ENCODE data around the gene RCE1.

RCE1 gene

DNA sequence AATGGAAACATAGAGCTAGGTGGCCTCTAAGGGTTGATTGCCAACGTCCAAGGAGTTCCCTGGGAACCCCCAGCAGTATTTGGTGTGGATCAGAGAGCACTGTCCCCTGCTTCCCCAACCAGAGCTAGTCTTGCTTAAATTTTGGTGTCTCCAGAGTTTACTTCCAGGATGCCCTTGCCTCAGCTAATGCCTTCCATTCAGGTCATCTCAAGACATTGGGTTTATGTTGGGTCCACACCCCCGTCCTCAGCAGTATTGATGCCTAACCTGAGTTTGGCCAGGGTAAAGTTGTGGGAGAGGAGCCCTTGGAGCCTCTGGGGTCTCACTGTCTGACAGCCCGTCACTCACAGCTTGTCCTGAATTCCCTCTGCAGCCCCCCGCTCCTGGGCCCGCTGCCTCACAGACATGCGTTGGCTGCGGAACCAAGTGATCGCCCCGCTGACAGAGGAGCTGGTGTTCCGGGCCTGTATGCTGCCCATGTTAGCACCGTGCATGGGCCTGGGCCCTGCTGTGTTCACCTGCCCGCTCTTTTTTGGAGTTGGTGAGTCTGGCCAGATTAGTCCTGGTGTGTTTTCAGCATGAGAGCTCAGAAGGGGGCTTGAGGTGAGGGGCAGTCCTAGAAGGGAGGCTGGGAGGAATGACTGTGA lies 1.4 kb downstream of the RCE1 start:
- DNase-seq (ENCODE audit: low read depth) = no peak

DNA sequence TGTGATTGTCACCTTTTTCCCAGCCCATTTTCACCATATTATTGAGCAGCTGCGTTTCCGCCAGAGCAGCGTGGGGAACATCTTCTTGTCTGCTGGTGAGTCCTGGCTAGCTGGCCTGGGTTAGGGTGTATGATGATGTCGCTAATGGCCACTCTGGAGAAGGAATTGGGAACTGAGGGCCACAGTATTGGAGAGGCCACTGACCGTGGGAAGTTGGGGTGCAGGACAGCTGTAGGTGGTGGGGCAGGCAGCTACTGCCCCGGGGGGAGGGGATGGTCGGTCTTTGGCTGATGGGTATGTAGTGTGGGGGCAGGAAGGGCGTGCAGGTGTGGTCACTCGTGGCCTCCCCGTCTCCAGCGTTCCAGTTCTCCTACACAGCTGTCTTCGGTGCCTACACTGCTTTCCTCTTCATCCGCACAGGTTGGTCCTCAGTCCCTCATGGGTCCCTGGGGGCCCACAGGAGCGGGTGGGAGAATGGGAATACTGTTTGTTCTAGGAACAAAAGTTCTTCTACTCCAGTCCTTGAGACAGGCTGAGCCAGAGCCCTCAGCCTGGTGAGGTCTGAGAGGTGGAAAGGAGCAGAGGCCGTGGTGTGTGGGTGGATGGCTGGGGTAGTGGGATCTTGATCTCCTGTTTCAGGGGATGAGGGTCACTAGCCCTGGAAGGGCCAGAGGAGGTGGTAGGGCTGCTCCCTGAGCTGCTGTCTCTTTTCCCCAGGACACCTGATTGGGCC lies 2.1 kb downstream of the RCE1 start:
- no peak for DNase-seq (ENCODE audit: low read depth)

DNA sequence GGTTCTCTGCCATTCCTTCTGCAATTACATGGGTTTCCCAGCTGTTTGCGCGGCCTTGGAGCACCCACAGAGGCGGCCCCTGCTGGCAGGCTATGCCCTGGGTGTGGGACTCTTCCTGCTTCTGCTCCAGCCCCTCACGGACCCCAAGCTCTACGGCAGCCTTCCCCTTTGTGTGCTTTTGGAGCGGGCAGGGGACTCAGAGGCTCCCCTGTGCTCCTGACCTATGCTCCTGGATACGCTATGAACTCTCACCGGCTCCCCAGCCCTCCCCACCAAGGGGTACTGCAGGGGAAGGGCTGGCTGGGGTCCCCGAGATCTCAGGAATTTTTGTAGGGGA lies 2.6 kb downstream of the RCE1 start:
- DNase-seq (ENCODE audit: low read depth) = no peak

DNA sequence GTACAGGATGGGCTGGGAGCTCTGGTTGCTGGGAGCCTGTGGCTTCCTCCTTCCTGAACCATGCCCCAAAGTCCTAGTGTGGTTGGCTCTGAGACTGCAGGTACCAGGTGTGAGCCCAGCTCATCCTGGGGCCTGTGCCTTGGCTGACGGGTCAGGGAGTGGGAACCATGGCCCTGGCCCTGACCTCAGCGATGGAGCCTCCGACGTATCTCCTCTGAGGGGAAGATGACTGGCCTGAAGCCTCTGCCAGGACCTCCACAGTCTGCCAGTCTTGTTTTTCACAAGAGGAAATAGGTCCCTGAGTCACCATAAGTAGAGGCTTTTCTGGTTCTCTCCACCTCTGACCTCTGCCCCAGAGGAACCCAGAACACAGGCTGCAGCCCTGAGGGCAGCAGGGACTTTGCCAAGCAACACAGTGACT lies 3.4 kb downstream of the RCE1 start:
- DNase-seq (ENCODE audit: low read depth) = no peak

DNA sequence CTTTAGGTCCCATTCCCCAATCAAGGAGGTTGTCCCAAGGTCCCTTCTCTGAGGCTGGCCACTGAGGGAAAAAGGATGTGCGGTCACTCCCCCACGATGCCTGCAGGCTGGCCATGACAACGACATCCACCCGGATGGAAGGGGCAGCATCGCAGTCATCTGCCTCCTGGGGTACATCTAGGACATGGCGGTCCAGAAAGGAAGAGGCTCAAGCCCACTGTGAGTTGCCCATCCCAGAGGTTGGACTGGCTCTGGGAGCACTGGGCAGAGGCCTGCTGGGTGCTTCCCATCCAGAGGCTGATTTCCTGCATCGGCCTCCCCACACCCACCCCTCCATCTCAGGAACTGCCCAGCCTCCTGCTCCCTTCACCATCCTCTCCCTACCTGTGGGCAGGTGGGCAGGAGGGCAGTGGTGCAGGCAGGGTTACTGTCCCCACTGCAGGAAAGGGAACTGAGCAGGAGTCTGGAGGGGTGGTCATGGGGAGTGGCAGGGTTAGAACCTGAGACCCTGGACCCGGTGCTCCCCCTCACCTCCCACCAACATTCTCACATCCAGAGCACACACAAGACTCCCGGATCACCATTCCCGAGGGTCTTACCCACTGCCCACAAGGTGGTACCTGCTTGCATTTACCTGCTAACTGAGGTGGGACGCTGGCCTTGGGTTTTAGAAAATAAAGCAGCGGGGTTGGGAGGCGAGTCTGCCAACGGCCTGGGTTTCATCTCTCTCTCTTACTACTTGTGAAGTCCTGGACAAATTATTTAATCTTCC lies 4.4 kb downstream of the RCE1 start:
- DNase-seq (ENCODE audit: low read depth) = no peak

DNA sequence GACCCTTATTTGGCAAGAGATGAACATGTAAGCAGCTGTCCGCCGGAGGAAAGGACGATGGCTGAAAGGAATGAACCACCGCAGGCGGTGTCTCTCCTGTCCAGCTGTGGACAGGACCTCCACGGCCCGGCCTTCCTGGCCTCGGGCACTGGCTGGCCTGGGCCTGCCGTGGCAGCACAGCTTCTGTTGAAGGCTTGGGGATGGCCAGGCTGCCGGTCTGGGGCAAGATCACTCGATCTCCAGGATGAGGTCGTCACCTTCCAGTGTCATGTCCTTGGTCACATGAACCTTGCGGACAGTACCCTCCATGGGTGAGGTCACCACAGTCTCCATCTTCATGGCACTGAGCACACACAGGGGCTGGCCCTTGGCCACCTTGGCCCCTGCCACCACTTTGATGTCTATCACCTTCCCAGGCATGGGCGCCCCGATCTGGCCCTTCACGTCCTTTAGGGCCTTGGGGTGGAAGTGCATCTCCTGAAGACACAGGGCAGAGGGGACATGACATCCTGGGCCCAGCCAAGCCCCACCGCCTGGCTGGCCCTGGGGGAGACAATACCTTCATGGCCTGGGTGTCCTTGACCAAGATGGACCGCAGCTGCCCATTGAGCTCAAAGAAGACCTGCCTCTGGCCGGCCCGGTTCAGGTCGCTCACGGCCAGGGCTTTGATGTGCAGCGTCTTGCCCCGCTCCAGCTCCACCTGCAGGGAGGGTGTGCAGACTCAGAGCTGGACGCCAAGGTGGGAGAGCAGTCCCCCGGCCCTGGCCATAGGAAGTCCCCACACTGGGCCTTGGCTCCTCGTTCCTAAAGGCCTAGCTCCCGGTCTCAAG lies 5.6 kb downstream of the RCE1 start:
- DNase-seq (ENCODE audit: low read depth) = no peak

DNA sequence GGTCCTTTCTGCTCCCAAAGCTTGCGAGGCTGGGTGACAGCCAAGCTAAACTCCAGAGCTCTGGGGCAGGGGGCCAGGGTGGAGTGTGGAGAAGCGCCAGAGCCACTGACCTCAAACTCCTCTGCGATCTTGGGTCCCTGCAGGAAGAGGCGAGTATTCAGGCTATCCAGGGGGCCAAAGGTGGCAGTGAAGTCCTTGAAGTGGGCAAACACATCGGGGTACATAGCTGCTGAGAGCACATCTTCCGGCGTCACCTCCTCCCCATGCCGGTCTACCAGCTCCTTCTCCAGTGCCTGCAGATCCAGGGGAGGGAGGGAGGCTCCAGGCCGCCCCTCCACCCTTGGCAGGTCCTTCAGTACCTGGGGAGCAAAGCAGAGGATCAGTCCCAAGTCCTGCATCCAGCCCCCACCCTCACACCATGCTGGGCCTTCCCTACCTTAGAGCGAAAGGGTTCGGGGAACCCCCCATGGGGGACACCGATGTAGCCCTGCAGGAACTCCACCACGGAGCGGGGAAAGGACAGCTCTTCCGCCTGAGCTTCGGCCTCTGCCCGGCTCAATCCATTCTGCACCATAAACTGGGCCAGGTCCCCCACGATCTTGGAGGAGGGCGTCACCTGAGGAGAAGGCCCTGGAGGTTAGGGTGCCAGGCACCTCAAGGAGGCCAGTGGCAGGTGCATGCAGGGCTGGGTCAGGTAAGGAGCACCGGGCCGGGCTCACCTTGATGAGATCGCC lies 6.4 kb downstream of the RCE1 start:
- no peak for DNase-seq (ENCODE audit: low read depth)

DNA sequence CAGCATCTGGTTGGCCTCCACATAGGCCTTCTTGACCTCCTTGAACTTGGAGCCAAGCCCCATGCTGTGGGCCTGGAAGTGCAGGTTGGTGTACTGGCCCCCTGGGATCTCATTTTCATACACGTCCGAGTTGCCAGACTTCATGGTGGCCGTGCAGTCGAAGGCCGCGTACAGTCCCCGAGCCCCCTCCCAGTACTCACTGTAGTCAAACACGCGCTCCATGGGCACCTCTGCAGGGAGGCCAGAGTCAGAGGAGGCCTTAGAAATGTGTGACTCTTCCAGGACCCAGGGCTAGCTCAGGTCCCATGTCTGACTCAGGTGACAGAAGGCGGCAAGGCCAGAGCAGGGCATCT lies 7.0 kb downstream of the RCE1 start:
- no peak for DNase-seq (ENCODE audit: low read depth)

DNA sequence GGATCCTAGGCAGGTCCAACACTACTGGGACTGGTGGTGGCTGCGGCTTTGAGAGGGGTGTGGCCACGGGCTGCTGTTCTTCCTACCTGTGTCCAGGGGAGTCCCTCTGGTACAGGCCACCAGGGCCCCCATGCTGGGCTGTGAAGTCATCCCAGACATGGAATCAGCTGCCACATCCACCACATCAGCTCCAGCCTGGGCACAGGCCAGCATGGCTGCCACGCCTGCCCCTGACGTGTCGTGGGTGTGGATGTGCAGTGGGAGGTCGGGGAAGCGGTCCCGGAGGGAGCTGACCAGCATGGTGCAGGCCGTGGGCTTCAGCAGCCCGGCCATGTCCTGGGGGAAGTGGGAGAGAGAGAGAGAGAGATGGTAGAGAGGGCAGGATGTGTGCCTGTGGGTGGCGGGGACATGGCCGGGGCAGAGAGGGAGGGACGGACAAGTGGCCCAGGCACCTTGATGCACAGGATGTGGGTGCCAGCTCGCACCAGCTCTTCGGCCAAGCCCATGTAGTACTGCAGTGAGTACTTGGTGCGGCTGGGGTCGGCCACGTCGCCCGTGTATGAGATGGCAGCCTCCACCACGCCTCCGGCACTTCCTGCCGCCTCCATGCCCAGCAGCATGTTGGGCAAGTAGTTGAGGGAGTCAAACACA lies 7.5 kb downstream of the RCE1 start:
- no peak for DNase-seq (ENCODE audit: low read depth)

DNA sequence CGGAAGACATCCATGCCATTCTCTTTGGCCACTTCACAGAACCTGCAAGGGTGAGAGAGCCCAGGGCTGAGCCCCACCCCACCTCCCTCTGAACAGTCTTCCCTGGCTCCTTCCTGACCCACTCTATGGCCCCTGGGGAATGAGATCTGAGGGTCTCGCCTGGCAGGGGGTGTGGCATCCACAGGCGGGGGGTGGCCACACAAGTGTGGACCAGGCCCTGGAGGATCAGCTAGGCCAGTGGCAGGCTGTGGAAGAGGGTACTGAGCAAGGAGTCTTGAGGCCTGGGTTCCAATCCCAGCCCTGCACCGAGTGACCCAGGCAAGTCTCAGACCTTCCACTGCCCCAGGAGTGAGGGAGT lies 8.0 kb downstream of the RCE1 start:
- DNase-seq (ENCODE audit: low read depth) = no peak

DNA sequence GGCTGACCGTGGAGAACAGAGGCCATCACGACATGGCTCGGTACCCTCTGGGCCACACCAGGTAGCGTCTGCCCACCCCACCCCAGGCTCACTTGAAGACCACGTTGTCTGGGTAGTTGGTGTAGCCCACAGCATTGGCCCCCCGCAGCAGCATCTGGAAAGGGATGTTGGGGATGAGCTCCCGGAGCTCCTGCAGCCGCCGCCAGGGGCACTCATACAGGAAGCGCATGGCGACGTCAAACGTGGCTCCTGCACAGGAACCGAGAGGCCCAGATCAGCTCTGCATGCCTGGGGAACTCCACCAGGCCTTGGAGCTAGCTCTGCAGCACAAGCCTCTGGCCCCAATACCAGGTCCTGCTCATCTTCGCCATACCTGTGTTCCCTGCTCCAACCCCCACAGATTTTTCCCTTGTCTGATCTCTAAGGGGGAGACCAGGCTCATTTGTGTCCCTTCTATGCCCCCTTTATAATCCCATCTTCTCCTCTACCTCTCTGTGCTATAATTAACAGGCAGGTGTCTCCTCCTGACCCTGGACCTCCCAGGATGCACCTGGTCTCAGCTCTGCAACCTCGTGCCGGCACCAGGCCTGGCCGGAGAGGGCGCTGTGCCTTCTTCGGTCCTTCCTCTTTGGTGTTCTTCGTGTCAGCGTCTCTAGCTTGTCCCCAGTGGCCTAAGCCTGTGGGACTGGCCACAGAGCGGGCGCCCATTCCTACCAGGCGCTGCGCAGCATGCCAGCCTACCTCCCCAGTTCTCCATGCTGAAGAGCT lies 8.6 kb downstream of the RCE1 start:
- no peak for DNase-seq (ENCODE audit: low read depth)

DNA sequence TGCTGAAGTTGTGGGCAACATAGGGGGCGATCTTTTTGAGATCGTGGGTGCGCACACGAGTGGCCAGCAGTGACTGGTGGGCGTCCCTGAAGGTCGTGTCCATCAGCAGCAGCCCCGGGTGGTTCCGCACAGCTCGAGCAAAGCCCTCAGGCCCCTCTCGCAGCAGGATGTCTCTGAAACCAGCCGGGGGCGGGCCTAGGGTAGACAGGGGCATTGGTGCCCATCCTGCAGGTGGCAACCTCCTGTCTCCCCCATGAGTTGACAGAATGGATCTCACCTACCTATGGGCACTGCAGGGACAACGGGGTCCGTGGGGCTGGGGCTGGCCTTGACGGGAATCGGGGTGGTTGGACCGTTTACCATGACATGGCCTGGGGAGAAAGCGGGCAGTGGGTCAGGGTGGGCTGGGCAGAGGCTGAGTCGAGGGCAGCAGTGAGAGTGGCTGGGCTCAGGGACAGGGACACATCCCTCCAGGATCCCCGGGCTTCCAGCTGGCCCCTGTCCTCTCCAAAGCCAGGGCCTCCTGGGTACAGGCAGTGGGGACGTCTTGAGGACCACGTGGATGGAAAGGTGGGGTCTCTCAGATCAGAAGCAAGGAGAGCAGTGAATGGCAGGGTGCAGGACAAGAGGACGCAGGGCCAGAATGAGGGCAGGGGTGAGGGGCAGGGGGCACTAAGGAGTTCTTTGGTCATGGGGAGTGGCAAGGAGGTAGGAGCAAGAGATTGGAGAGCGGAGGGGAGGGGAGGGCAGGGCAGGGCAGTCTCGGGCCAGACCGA lies 9.4 kb downstream of the RCE1 start:
- DNase-seq (ENCODE audit: low read depth) = no peak

DNA sequence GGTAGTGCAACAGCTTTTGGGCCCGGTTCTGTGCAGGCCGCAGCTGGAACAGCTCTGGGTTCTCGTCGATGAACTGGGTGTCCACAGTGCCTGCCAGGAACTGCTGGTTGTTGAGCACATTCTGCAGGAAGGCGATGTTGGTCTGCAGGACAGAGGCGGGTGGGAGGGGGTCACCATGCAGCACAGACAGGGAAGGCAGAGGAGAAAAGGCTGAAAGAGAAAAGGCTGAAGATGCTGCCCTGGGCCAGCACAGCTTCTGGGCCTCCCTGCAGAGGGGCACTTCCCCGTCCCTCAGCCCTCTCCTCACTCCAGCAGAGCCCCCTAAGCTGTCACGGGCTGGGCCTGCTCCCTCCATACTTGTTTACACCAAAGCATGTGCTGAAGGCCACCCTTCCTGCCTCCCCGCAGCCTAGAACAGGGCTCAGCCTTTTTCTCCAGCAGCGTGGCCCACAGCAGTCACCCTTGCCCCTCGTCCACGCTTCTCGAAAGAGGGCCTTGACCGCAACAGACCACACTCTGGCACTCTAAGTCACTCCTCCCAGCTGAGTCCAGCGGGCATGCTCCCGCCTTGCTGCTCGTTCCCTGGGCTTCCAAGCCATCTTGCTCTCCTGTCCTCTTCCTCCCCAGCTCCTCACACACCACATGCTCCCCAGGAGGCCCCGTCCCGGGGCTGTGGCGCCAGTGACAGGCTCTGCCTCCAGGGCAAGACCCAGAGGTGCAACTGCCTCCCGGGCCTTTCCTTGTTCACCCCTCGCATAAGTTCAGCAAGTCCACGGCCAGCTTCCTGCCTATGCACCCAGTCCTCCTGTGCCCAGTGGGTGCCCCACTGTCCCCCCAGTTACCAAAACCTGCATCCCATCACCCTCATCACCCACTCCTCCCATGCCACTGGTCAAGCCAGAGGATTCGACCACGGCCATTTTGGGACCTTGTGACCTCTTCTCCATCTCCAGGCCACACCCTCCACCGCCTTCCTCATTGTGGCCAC lies 10.3 kb downstream of the RCE1 start:
- no peak for DNase-seq (ENCODE audit: low read depth)

DNA sequence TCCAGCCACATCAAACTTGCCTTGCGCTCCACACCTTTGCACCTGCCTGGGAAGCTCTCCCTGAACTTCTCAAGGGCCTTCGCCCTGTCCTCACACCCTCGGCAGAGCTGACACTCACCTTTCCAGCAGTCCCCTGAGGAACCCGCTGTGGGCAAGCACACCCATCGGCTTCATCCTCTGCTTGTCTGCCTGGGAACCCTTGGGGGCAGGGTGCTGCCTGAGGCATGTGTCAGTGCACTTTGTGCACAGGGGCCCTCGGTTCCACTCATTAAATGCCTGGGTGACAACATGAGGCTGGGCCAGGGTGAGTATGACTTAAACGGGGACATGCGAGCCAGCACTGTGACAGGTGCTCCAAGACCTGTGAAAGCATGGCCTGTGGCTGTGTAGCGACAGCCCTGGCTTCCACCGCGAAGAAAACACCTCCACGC lies 11.0 kb downstream of the RCE1 start:
- no peak for DNase-seq (ENCODE audit: low read depth)

DNA sequence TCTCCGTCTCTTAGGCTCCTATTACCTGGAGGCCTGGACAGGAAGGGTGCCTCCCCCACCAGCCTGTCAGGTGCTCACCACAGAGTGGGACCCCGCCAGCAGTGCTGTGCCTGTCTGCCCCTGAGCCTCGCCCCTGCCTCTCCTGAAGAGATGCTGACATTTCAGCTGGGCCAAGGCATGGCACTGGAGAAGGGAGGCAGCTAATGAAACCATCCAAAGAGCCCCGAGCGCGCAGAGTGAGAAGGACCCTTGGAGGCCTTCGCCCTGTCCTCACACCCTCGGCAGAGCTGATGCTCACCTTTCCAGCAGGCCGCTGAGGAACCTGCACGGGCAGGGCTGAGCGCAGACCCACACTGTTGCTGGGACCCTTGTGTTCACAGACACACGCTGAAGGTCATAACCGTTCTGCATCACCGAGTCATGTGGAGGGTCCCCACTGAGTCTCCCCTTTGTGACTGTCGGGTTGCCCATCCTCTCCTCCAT lies 11.5 kb downstream of the RCE1 start:
- no peak for DNase-seq (ENCODE audit: low read depth)

DNA sequence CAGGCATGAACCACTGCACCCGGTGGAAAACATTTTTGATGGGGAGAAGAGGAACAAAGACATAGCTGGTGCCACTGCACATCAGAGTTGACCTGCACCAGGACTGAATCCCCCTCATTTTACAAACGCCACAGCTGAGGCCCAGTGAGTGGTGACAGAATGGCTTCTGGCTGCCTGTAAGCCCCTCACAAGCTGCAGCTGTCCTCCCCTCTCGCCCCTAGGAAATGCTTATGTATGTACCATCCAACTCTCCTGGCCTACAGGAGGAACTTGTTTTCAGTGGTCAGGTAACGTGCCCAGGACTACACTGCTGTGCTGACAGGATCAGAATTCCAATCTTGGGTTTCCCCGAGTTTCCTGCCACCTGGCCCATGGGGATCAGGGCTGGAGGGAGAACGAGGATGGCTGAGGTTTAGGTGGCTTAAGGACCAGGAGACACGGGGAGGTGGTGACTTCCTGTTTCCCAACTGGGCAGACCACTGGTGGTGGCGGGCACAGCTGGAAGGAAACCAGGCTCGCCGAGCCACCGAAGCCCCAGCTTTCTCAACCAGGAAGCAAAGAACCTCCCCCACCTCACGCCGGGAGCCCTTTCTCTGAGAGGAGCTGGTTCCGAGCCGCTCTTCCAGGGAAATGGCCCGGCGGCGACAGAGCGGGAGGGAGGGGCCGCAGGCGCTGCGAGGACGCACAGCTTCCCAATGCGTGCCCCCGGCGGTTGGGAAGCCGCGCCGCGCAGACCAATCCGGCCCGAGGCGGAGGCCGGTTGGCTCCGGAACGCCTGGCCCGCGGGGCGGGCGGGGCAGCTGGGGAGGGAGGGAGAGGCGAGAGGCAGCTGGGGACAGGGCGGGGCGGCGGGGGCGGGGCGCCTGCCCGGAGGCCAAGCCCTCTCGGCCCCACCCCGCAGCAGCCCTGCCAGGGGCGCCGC lies 12.6 kb downstream of the RCE1 start:
- DNase-seq (ENCODE audit: low read depth) = peak; percentile 64

Measured in GM04503 (cell line).